H9 (cell line): ENCODE measurements around the gene SLC25A26. TPM values are rescaled to one million over a fixed set of nuclear protein-coding genes. Genes with fewer than 3 reads are reported as not detected.
A peak's percentile ranks its signal among the peaks of the same experiment; 100 is the strongest.

Experiments used
- DNase-seq: peaks from one replicate; pipeline ENCODE4 v3.0.0-alpha.2; 2017
- H2AFZ ChIP-seq: one replicate; pipeline ENCODE4 v1.6.1; 2013; ENCODE audit warnings: mild to moderate bottlenecking, low read length, control low read depth, moderate library complexity
- H2AK5ac ChIP-seq: 2 replicates; pipeline ENCODE4 v1.6.1; 2013; ENCODE audit warnings: low read length, control low read depth, mixed read lengths; ENCODE audit not compliant: insufficient read length
- H2BK120ac ChIP-seq: one replicate; pipeline ENCODE4 v1.6.1; 2013; ENCODE audit warnings: low read depth, mild to moderate bottlenecking, low read length, control low read depth, inconsistent platforms; ENCODE audit not compliant: poor library complexity, severe bottlenecking
- H2BK12ac ChIP-seq: 2 replicates; pipeline ENCODE4 v1.6.1; 2013; ENCODE audit warnings: low read length, control low read depth, mixed read lengths, low read depth; ENCODE audit not compliant: insufficient read length
- H2BK15ac ChIP-seq: 2 replicates; pipeline ENCODE4 v1.6.1; 2013; ENCODE audit warnings: low read depth, low read length, control low read depth
- H2BK20ac ChIP-seq: one replicate; pipeline ENCODE4 v1.6.1; 2013; ENCODE audit warnings: low read depth, mild to moderate bottlenecking, low read length, control low read depth, inconsistent platforms; ENCODE audit not compliant: poor library complexity, severe bottlenecking
- H2BK5ac ChIP-seq: 2 replicates; pipeline ENCODE4 v1.6.1; 2013; ENCODE audit warnings: low read length, control low read depth, mixed read lengths; ENCODE audit not compliant: insufficient read length
- H3K14ac ChIP-seq: 2 replicates; pipeline ENCODE4 v1.6.1; 2013; ENCODE audit warnings: low read length, control low read depth; ENCODE audit not compliant: insufficient read depth
- H3K18ac ChIP-seq: 2 replicates; pipeline ENCODE4 v1.6.1; 2013; ENCODE audit warnings: low read depth, mild to moderate bottlenecking, mixed read lengths, low read length, control low read depth; ENCODE audit not compliant: insufficient read length
- H3K23ac ChIP-seq: 2 replicates; pipeline ENCODE4 v1.6.1; 2013; ENCODE audit warnings: low read length, control low read depth, mixed read lengths, low read depth; ENCODE audit not compliant: insufficient read length
- H3K23me2 ChIP-seq: 2 replicates; pipeline ENCODE4 v1.6.1; 2013; ENCODE audit warnings: low read depth, mild to moderate bottlenecking, mixed read lengths, low read length, control low read depth; ENCODE audit not compliant: insufficient read length, poor library complexity, severe bottlenecking
- H3K27ac ChIP-seq: 2 replicates; pipeline ENCODE4 v1.5.1; 2013; ENCODE audit warnings: low read length, control low read depth, mixed read lengths, low read depth; ENCODE audit not compliant: insufficient read length
- H3K27me3 ChIP-seq: 2 replicates; pipeline ENCODE4 v1.6.1; 2013; ENCODE audit warnings: low read length, control low read depth, inconsistent platforms; ENCODE audit not compliant: insufficient read depth
- H3K4ac ChIP-seq: 2 replicates; pipeline ENCODE4 v1.6.1; 2013; ENCODE audit warnings: low read depth, mild to moderate bottlenecking, control low read depth, inconsistent platforms, low read length, moderate library complexity
- H3K4me1 ChIP-seq: 2 replicates; pipeline ENCODE4 v1.6.1; 2013; ENCODE audit warnings: low read length, control low read depth, inconsistent platforms; ENCODE audit not compliant: insufficient read depth
- H3K4me2 ChIP-seq: 2 replicates; pipeline ENCODE4 v1.6.1; 2013; ENCODE audit warnings: low read length, control low read depth, mixed read lengths; ENCODE audit not compliant: insufficient read length, insufficient read depth
- H3K56ac ChIP-seq: 2 replicates; pipeline ENCODE4 v1.6.1; 2013; ENCODE audit warnings: low read depth, mild to moderate bottlenecking, mixed read lengths, low read length, control low read depth; ENCODE audit not compliant: insufficient read length
- H3K79me1 ChIP-seq: 2 replicates; pipeline ENCODE4 v1.6.1; 2013; ENCODE audit warnings: low read depth, mild to moderate bottlenecking, moderate library complexity, low read length, control low read depth, inconsistent platforms; ENCODE audit not compliant: insufficient read depth, poor library complexity, severe bottlenecking
- H3K79me2 ChIP-seq: 2 replicates; pipeline ENCODE4 v1.6.1; 2013; ENCODE audit warnings: low read length, control low read depth, inconsistent platforms; ENCODE audit not compliant: insufficient read depth
- H3K9ac ChIP-seq: 2 replicates; pipeline ENCODE4 v1.6.1; 2013; ENCODE audit warnings: low read length, control low read depth, mixed read lengths; ENCODE audit not compliant: insufficient read length; ENCODE audit errors: extremely low read depth
- H3K9me3 ChIP-seq: one replicate; pipeline ENCODE4 v1.6.1; 2013; ENCODE audit warnings: low read depth, low read length, inconsistent platforms; ENCODE audit not compliant: control insufficient read depth
- H3T11ph ChIP-seq: one replicate; pipeline ENCODE4 v1.6.1; 2013; ENCODE audit warnings: mild to moderate bottlenecking, low read length, control low read depth, inconsistent platforms
- H4K20me1 ChIP-seq: one replicate; pipeline ENCODE4 v1.6.1; 2013; ENCODE audit not compliant: control insufficient read depth, insufficient read length, insufficient read depth
- H4K5ac ChIP-seq: 2 replicates; pipeline ENCODE4 v1.6.1; 2013; ENCODE audit warnings: low read depth, mild to moderate bottlenecking, mixed read lengths, low read length, control low read depth; ENCODE audit not compliant: insufficient read length
- H4K8ac ChIP-seq: replicated peaks from 2 replicates; pipeline ENCODE4 v1.6.1; 2013; ENCODE audit warnings: low read length, control low read depth, mixed read lengths, low read depth; ENCODE audit not compliant: insufficient read length
- H4K91ac ChIP-seq: 2 replicates; pipeline ENCODE4 v1.6.1; 2013; ENCODE audit warnings: low read depth, mild to moderate bottlenecking, moderate library complexity, mixed read lengths, low read length, control low read depth; ENCODE audit not compliant: insufficient read length
- H3K27ac Mint-ChIP-seq, 3 experiments: 2 replicates in 2 of 3; 3 replicates in 1 of 3; pipeline ENCODE4 v1.8.0; 2020 to 2021; ENCODE audit warnings: mixed read lengths in 3 of 3, mild to moderate bottlenecking in 1 of 3, moderate library complexity in 1 of 3
- H3K27me3 Mint-ChIP-seq: 2 replicates; pipeline ENCODE4 v1.8.0; 2021; ENCODE audit warnings: low read depth, mild to moderate bottlenecking, moderate library complexity, mixed read lengths
- H3K36me3 Mint-ChIP-seq, 3 experiments: 2 replicates in 2 of 3; 3 replicates in 1 of 3; pipeline ENCODE4 v1.8.0; 2020 to 2021; ENCODE audit warnings: low read depth in 3 of 3, mixed read lengths in 3 of 3; ENCODE audit not compliant: insufficient read depth in 1 of 3
- H3K4me1 Mint-ChIP-seq, 2 experiments: 2 replicates each; pipeline ENCODE4 v1.8.0; 2020; ENCODE audit warnings: mixed read lengths in 2 of 2
- H3K4me3 Mint-ChIP-seq, 2 experiments: 2 replicates in 1 of 2; 3 replicates in 1 of 2; pipeline ENCODE4 v1.8.0; 2020 to 2021; ENCODE audit warnings: mild to moderate bottlenecking in 2 of 2, mixed read lengths in 2 of 2, moderate library complexity in 1 of 2
- H3K9me3 Mint-ChIP-seq, 2 experiments: 2 replicates in 1 of 2; 3 replicates in 1 of 2; pipeline ENCODE4 v1.8.0; 2020; ENCODE audit warnings: mild to moderate bottlenecking in 2 of 2, mixed read lengths in 2 of 2, moderate library complexity in 1 of 2
- total RNA-seq: library from RNA; stranded (reverse); gene quantifications from 2 replicates; pipeline ENCODE4 v1.2.1, GENCODE V29; 2021
- TF ChIP-seq, protein P1 (sequence below): fragments of 200-600 bp; sonication (generic); conservative IDR thresholded peaks from 3 replicates; pipeline ENCODE4 v1.8.0; 2021; ENCODE audit warnings: antibody characterized with exemption, mild to moderate bottlenecking

Gene SLC25A26
- total RNA-seq, 1 experiment from 2014 or later: 30.2 TPM

DNA sequence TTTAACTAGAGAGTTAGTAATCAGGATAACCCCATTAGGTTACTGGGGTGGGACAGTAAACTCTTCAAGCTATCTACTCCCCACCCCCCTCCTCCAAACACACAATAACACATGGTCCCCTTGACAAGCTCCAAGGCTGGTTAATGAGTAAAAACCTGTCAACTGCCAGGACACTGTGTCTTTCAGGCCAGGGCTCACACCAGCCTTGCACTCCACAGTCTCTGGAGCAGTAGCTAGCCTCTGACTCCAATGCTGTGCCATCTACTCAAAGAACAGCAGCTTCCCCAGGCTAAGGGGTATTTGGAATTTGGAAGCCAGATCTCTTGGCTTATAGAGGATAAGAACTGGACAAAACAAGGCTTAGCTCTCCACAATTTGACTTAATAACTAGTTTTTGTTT, 164.3 kb downstream of the SLC25A26 start:
- no peak overlapping the region for H2AK5ac ChIP-seq

More for the DNA sequence above, 164.3 kb downstream of the SLC25A26 start:
- H3K4me1 ChIP-seq: no peaks in the 10 kb centered on the region
- Mint-ChIP-seq H3K27ac (no peak overlapping the region; a peak in 1 of 7 replicates), H3K4me1 (peaks cover 7 to 13% of the 10 kb centered on the region in 2 experiments), H3K36me3 (peaks cover 73 to 96% (median 90%) of the 10 kb centered on the region in 3 experiments), H3K27me3 (no peaks in the 10 kb centered on the region), H3K4me3 (no peak overlapping the region), H3K9me3 (no peaks in the 10 kb centered on the region)
- no peak overlapping the region for H3K9ac ChIP-seq
- no peak overlapping the region for H3K14ac ChIP-seq
- no peak overlapping the region for H3K23ac ChIP-seq
- H3T11ph ChIP-seq: no peak overlapping the region
- no peak overlapping the region for H2BK12ac ChIP-seq
- H3K56ac ChIP-seq: no peak overlapping the region
- no peak overlapping the region for H3K4ac ChIP-seq
- no peak overlapping the region for H2AFZ ChIP-seq
- no peak overlapping the region for H3K27ac ChIP-seq
- peaks cover 3% of the 10 kb centered on the region for H4K20me1 ChIP-seq
- no peaks in the 10 kb centered on the region for H3K27me3 ChIP-seq
- no peaks in the 10 kb centered on the region for H3K23me2 ChIP-seq
- no peak overlapping the region for H2BK20ac ChIP-seq
- no peaks in the 10 kb centered on the region for H3K79me1 ChIP-seq
- no peak overlapping the region for H2BK5ac ChIP-seq
- H3K79me2 ChIP-seq: peaks cover 2% of the 10 kb centered on the region; the same call in 1 of the 2 replicates
- peak; percentile 3 for DNase-seq
- H4K5ac ChIP-seq: no peak overlapping the region
- H2BK120ac ChIP-seq: no peak overlapping the region
- H3K4me2 ChIP-seq: no peak overlapping the region
- H3K18ac ChIP-seq: no peak overlapping the region
- TF ChIP-seq, protein P1, sequence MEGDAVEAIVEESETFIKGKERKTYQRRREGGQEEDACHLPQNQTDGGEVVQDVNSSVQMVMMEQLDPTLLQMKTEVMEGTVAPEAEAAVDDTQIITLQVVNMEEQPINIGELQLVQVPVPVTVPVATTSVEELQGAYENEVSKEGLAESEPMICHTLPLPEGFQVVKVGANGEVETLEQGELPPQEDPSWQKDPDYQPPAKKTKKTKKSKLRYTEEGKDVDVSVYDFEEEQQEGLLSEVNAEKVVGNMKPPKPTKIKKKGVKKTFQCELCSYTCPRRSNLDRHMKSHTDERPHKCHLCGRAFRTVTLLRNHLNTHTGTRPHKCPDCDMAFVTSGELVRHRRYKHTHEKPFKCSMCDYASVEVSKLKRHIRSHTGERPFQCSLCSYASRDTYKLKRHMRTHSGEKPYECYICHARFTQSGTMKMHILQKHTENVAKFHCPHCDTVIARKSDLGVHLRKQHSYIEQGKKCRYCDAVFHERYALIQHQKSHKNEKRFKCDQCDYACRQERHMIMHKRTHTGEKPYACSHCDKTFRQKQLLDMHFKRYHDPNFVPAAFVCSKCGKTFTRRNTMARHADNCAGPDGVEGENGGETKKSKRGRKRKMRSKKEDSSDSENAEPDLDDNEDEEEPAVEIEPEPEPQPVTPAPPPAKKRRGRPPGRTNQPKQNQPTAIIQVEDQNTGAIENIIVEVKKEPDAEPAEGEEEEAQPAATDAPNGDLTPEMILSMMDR: no peak
- no peak overlapping the region for H4K91ac ChIP-seq
- no peak overlapping the region for H4K8ac ChIP-seq
- no peaks in the 10 kb centered on the region for H3K9me3 ChIP-seq
- H2BK15ac ChIP-seq: no peak overlapping the region
